HepG2 (cell line): ENCODE measurements around the gene KIF1B. TPM values are rescaled to one million over a fixed set of nuclear protein-coding genes. Genes with fewer than 3 reads are reported as not detected.

Experiments
- ARID2 ChIP-seq: sonication (generic); formaldehyde crosslinking; IDR thresholded peaks from 2 replicates; pipeline ENCODE4 v1.8.1; 2022; ENCODE audit warnings: mild to moderate bottlenecking, missing genetic modification reagents, borderline replicate concordance
- CBX1 ChIP-seq: IDR thresholded peaks from one replicate; pipeline ENCODE4 v1.6.1; 2016; ENCODE audit warnings: antibody characterized with exemption, low read depth
- CEBPG ChIP-seq: IDR thresholded peaks from 2 replicates; pipeline ENCODE4 v1.6.1; 2016
- CENPT ChIP-seq: sonication (generic); formaldehyde crosslinking; IDR thresholded peaks from 2 replicates; pipeline ENCODE4 v1.8.0; 2022; ENCODE audit warnings: low read depth, mild to moderate bottlenecking, moderate library complexity, missing genetic modification reagents
- ELF1 ChIP-seq: sonication (generic); formaldehyde crosslinking; IDR thresholded peaks from 2 replicates; pipeline ENCODE4 v1.4.0; 2020; ENCODE audit warnings: missing genetic modification reagents
- HNF4A ChIP-seq: sonication (generic); formaldehyde crosslinking; IDR thresholded peaks from 2 replicates; pipeline ENCODE4 v1.4.0; 2020; ENCODE audit warnings: missing genetic modification reagents
- KAT7 ChIP-seq: IDR thresholded peaks from 2 replicates; pipeline ENCODE4 v1.6.1; 2018; ENCODE audit warnings: borderline replicate concordance, missing compliant biosample characterization
- KDM2A ChIP-seq: sonication (generic); formaldehyde crosslinking; IDR thresholded peaks from 2 replicates; pipeline ENCODE4 v1.4.0; 2020; ENCODE audit warnings: low read depth, missing genetic modification reagents, borderline replicate concordance
- MAFF ChIP-seq: IDR thresholded peaks from 2 replicates; pipeline ENCODE4 v1.6.1; 2011; ENCODE audit warnings: low read depth, low read length, improper control_type of control experiment
- MTA1 ChIP-seq: sonication (generic); formaldehyde crosslinking; IDR thresholded peaks from 2 replicates; pipeline ENCODE4 v1.4.0; 2020; ENCODE audit warnings: missing genetic modification reagents, mild to moderate bottlenecking, borderline replicate concordance
- NFIB ChIP-seq: sonication (generic); formaldehyde crosslinking; IDR thresholded peaks from 2 replicates; pipeline ENCODE4 v1.9.0; 2021; ENCODE audit warnings: missing genetic modification reagents, mild to moderate bottlenecking, borderline replicate concordance
- POLR2A ChIP-seq, 2 experiments: IDR thresholded peaks; 2 replicates each; pipeline ENCODE4 v1.6.1; 2011; ENCODE audit warnings: low read depth in 2 of 2, low read length in 2 of 2, mild to moderate bottlenecking in 1 of 2, moderate library complexity in 1 of 2; ENCODE audit not compliant: insufficient read depth in 1 of 2
- POLR2AphosphoS2 ChIP-seq: IDR thresholded peaks from 2 replicates; pipeline ENCODE4 v1.6.1; 2011; ENCODE audit warnings: low read depth, low read length, improper control_type of control experiment
- RARG ChIP-seq: sonication (generic); formaldehyde crosslinking; IDR thresholded peaks from 2 replicates; pipeline ENCODE4 v1.4.0; 2020; ENCODE audit warnings: low read depth, mild to moderate bottlenecking, missing genetic modification reagents
- ZMYM4 ChIP-seq: sonication (generic); formaldehyde crosslinking; IDR thresholded peaks from 2 replicates; pipeline ENCODE4 v1.8.1; 2023; ENCODE audit warnings: mild to moderate bottlenecking, missing genetic modification reagents
- ZNF180 ChIP-seq: sonication (generic); formaldehyde crosslinking; IDR thresholded peaks from 2 replicates; pipeline ENCODE4 v1.4.0; 2020; ENCODE audit warnings: low read depth, missing genetic modification reagents, borderline replicate concordance
- ZNF24 ChIP-seq: fragments of 450-650 bp; IDR thresholded peaks from 2 replicates; pipeline ENCODE4 v1.6.1; 2017; ENCODE audit warnings: antibody characterized with exemption, mild to moderate bottlenecking
- ZNF33B ChIP-seq: sonication (generic); formaldehyde crosslinking; IDR thresholded peaks from 2 replicates; pipeline ENCODE4 v1.5.1; 2020; ENCODE audit warnings: mild to moderate bottlenecking, missing genetic modification reagents
- ZNF446 ChIP-seq: sonication (generic); formaldehyde crosslinking; IDR thresholded peaks from 2 replicates; pipeline ENCODE4 v1.5.0; 2020; ENCODE audit warnings: mild to moderate bottlenecking, missing genetic modification reagents
- ZNF598 ChIP-seq: sonication (generic); formaldehyde crosslinking; IDR thresholded peaks from 2 replicates; pipeline ENCODE4 v1.5.1; 2020; ENCODE audit warnings: mild to moderate bottlenecking, missing genetic modification reagents, borderline replicate concordance
- ZNF775 ChIP-seq: sonication (generic); formaldehyde crosslinking; IDR thresholded peaks from 2 replicates; pipeline ENCODE4 v1.4.0; 2020; ENCODE audit warnings: missing genetic modification reagents, mild to moderate bottlenecking, moderate library complexity, borderline replicate concordance
- polyA plus RNA-seq, 8 experiments: library from polyadenylated mRNA; depleted of rRNA in 3 of 8; stranded (reverse) in 7 of 8; unstranded in 1 of 8; fragments of >200 nt; fragmentation: Illumina TruSeq in 4 of 8; extraction: Trizol in 4 of 8; gene quantifications; 2 replicates each; pipeline versions ENCODE4 v1.2.1 to v1.2.3, GENCODE V29; 2011 to 2016; ENCODE audit warnings: low read depth in 4 of 8, missing spikeins in 1 of 8, mixed read lengths in 1 of 8; ENCODE audit not compliant: insufficient read depth in 1 of 8
- total RNA-seq, 5 experiments: library from RNA; depleted of rRNA; stranded (reverse); fragments of >200 nt; fragmentation: Illumina TruSeq; extraction: Trizol; gene quantifications; 2 replicates each; pipeline ENCODE4 v1.2.3, GENCODE V29; 2016; ENCODE audit warnings: low read depth in 1 of 5
- TF ChIP-seq, protein P1 (sequence below): IDR thresholded peaks from 2 replicates; pipeline ENCODE4 v1.6.1; 2018; ENCODE audit warnings: missing genetic modification reagents, mild to moderate bottlenecking, missing compliant biosample characterization
- TF ChIP-seq, protein P2 (sequence below): sonication (generic); formaldehyde crosslinking; IDR thresholded peaks from 2 replicates; pipeline ENCODE4 v1.8.0; 2022; ENCODE audit warnings: mild to moderate bottlenecking, missing genetic modification reagents, moderate library complexity
- TF ChIP-seq, protein P3 (sequence below): sonication (generic); formaldehyde crosslinking; IDR thresholded peaks from 2 replicates; pipeline ENCODE4 v1.5.1; 2020; ENCODE audit warnings: missing genetic modification reagents, mild to moderate bottlenecking, borderline replicate concordance
- TF ChIP-seq, protein P4 (sequence below): fragments of 450-650 bp; IDR thresholded peaks from 2 replicates; pipeline ENCODE4 v1.6.1; 2017

The KIF1B gene
- total and polyA plus RNA-seq, 2 of the 13 experiments (the other 11 are each of a cell fraction or from before 2014, with no cell fraction given) = 26.7 to 32.5 TPM

DNA sequence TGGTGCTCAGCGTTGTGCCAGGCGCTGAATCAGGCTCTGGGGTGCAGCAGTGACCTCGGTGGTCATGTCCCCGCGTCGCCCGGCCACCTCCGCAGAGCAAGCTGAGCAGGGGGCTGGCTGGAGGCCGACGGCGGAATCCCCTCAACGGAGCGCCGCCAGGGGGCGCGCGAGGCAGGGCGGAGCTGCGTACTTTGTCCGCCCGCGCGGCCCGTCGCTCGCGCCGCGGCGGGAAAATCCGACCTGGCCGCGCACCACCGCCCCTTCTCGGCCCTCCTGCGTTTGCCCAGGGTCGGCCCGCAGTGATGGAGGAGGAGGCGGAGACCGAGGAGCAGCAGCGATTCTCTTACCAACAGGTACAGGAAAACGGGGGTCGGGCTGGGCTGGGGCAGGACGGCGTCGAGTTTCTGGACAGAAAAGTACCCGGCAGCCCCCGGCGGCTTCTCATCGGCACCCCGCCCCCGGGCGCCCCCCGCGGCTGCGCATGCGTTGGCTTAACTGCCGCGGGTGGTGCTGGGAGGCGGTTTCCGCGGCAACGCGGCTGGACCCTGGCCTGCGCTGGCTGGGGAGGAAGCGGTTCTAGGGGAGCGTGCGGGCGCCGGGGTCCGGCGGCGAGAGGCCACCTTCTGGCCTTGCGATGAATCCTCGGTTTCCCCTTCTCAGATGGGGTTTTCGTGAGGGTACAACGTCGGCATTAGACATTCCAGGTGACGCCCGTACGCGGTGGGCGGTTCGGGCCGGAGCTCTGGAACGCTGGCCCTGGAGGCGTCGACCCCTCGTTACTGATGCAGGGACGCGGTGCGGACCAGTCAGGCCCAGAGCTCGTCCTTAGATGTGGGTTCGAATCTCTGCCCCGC is 220.1 kb downstream of the KIF1B start, which contains the start of gene CENPS (continued):
- TF ChIP-seq KDM2A (CRISPR knock-in tag) (peak; percentile 83), ZMYM4 (CRISPR knock-in tag) (peak; percentile 80), ZNF33B (peak; percentile 94), NFIB (no peak), CENPT (CRISPR knock-in tag) (peak; percentile 89), ELF1 (peak; percentile 58), CBX1 (peak; percentile 55), ARID2 (CRISPR knock-in tag) (peak; percentile 68; the same call in 1 of the 2 replicates), KAT7 (CRISPR knock-in tag) (peak; percentile 94; the same call in 1 of the 2 replicates), ZNF598 (no peak), ZNF180 (CRISPR knock-in tag) (0 out of 2 replicates have a peak, but pooled peaks have one; percentile 70), ZNF775 (CRISPR knock-in tag) (peak; percentile 66; the same call in 1 of the 2 replicates), MAFF (no peak), ZNF446 (peak; percentile 67; the same call in 1 of the 2 replicates), CEBPG (CRISPR knock-in tag) (no peak), ZNF24 (peak; percentile 64; the same call in 1 of the 2 replicates), MTA1 (CRISPR knock-in tag) (no peak), POLR2A (IDR thresholded peaks at IDR 0.05; ENCODE audit: insufficient read depth in 1 of 2, low read depth in 2 of 2, low read length in 2 of 2) (peak; percentile 73 to 87), POLR2AphosphoS2 (no peak), RARG (no peak), HNF4A (CRISPR knock-in tag) (peak; percentile 58)
- TF ChIP-seq, protein P1, sequence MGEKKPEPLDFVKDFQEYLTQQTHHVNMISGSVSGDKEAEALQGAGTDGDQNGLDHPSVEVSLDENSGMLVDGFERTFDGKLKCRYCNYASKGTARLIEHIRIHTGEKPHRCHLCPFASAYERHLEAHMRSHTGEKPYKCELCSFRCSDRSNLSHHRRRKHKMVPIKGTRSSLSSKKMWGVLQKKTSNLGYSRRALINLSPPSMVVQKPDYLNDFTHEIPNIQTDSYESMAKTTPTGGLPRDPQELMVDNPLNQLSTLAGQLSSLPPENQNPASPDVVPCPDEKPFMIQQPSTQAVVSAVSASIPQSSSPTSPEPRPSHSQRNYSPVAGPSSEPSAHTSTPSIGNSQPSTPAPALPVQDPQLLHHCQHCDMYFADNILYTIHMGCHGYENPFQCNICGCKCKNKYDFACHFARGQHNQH = peak; percentile 84
- TF ChIP-seq, protein P2, sequence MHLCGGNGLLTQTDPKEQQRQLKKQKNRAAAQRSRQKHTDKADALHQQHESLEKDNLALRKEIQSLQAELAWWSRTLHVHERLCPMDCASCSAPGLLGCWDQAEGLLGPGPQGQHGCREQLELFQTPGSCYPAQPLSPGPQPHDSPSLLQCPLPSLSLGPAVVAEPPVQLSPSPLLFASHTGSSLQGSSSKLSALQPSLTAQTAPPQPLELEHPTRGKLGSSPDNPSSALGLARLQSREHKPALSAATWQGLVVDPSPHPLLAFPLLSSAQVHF (CRISPR knock-in tag) = peak; percentile 99
- TF ChIP-seq, protein P3, sequence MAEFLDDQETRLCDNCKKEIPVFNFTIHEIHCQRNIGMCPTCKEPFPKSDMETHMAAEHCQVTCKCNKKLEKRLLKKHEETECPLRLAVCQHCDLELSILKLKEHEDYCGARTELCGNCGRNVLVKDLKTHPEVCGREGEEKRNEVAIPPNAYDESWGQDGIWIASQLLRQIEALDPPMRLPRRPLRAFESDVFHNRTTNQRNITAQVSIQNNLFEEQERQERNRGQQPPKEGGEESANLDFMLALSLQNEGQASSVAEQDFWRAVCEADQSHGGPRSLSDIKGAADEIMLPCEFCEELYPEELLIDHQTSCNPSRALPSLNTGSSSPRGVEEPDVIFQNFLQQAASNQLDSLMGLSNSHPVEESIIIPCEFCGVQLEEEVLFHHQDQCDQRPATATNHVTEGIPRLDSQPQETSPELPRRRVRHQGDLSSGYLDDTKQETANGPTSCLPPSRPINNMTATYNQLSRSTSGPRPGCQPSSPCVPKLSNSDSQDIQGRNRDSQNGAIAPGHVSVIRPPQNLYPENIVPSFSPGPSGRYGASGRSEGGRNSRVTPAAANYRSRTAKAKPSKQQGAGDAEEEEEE (CRISPR knock-in tag) = no peak
- TF ChIP-seq, protein P4, sequence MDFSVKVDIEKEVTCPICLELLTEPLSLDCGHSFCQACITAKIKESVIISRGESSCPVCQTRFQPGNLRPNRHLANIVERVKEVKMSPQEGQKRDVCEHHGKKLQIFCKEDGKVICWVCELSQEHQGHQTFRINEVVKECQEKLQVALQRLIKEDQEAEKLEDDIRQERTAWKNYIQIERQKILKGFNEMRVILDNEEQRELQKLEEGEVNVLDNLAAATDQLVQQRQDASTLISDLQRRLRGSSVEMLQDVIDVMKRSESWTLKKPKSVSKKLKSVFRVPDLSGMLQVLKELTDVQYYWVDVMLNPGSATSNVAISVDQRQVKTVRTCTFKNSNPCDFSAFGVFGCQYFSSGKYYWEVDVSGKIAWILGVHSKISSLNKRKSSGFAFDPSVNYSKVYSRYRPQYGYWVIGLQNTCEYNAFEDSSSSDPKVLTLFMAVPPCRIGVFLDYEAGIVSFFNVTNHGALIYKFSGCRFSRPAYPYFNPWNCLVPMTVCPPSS = no peak
